Activated B cell treated with CpG ODN at 0.5 μM for 24 hours (primary cell): ENCODE measurements around the gene BEX4. TPM values are rescaled to one million over a fixed set of nuclear protein-coding genes. Genes with fewer than 3 reads are reported as not detected.
A peak's percentile ranks its signal among the peaks of the same experiment; 100 is the strongest.

ENCODE experiments used
- ATAC-seq: fragments of 200-7000 bp; cut with Tn5 transposase; one replicate; pipeline ENCODE4 v1.10.0; 2021; ENCODE audit warnings: low read depth, mild to moderate bottlenecking, moderate library complexity
- CTCF ChIA-PET: fragments of 350-600 bp; sonication (Branson Sonifier 250); formaldehyde crosslinking; loops from one replicate; lab custom pipeline; 2021; ENCODE audit warnings: antibody characterized with exemption; lab: Charles Lee
- POLR2A ChIA-PET: fragments of 350-600 bp; sonication (Branson Sonifier 250); formaldehyde crosslinking; loops from one replicate; lab custom pipeline; 2021; ENCODE audit warnings: antibody characterized with exemption; lab: Charles Lee
- DNase-seq: peaks from one replicate; pipeline ENCODE4 v3.0.0; 2022
- H3K27ac Mint-ChIP-seq: one replicate; pipeline ENCODE4 v1.8.0; 2020; ENCODE audit warnings: mixed read lengths
- H3K27me3 Mint-ChIP-seq: one replicate; pipeline ENCODE4 v1.8.0; 2021; ENCODE audit warnings: mixed read lengths
- H3K36me3 Mint-ChIP-seq: one replicate; pipeline ENCODE4 v1.8.0; 2021; ENCODE audit warnings: low read depth, mixed read lengths
- H3K4me1 Mint-ChIP-seq: one replicate; pipeline ENCODE4 v1.8.0; 2021; ENCODE audit warnings: mixed read lengths
- H3K4me3 Mint-ChIP-seq: one replicate; pipeline ENCODE4 v1.8.0; 2020; ENCODE audit warnings: mild to moderate bottlenecking, mixed read lengths
- H3K9me3 Mint-ChIP-seq: one replicate; pipeline ENCODE4 v1.8.0; 2020; ENCODE audit warnings: mixed read lengths
- intact Hi-C: fragments of 100-400 bp; cut with micrococcal nuclease; formaldehyde crosslinking; loops from one replicate; pipeline ENCODE4 v1.15.1; 2024
- total RNA-seq: library from RNA; stranded (reverse); gene quantifications from 2 replicates; pipeline ENCODE4 v1.2.3, GENCODE V29; 2022
- TF ChIP-seq, protein P1 (sequence below): fragments of 200-600 bp; IDR thresholded peaks from one replicate; pipeline ENCODE4 v1.8.0; 2022; ENCODE audit warnings: antibody characterized with exemption, mild to moderate bottlenecking

Gene BEX4
- total RNA-seq, 1 donor from 2014 or later: 12.1 TPM

DNA sequence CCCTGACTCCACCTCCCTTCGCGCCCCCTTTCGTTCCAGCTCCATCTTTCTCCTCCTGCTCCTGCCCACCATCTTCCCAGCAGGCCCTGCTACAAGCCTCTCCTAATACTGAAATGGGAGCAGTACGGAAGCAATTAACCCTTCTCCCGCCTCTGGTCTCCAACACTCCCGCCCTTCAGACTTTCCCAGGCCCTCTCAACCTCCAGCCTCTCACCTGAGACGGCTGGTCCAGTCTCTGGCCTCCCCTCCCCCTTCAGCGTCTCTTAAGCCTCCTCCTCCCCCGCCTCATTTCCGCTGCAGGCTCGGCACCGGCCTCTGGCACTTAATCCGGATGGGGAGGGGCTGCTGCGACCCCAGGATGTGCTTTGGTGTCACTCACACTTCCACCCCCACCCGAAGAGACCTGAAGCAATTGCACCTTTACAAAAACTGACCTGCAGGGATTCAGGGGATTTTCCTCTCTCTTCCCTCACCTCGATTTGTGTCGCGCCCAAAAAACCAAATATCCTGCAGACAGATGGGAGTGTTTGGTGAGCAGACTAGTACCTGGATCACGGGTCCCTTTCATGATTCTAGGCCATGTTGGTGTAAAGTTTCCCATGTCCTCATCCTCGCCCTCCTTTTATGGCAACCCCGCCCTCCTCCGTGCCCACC lies 39.4 kb downstream of the BEX4 start:
- peaks cover 12% of the 10 kb centered on the region for H3K4me1 Mint-ChIP-seq
- peak overlapping the region; percentile 84 for H3K27ac Mint-ChIP-seq
- peaks cover 8% of the 10 kb centered on the region for H3K36me3 Mint-ChIP-seq
- POLR2A ChIA-PET: interaction anchor here (1.4 kb wide), 1 partner anchor 1323 kb away, joined by 4 read pairs; no protein-coding TSS in a partner anchor
- H3K4me3 Mint-ChIP-seq: peak overlapping the region; percentile 95
- no peaks in the 10 kb centered on the region for H3K27me3 Mint-ChIP-seq
- no peaks in the 10 kb centered on the region for H3K9me3 Mint-ChIP-seq
- TF ChIP-seq, protein P1, sequence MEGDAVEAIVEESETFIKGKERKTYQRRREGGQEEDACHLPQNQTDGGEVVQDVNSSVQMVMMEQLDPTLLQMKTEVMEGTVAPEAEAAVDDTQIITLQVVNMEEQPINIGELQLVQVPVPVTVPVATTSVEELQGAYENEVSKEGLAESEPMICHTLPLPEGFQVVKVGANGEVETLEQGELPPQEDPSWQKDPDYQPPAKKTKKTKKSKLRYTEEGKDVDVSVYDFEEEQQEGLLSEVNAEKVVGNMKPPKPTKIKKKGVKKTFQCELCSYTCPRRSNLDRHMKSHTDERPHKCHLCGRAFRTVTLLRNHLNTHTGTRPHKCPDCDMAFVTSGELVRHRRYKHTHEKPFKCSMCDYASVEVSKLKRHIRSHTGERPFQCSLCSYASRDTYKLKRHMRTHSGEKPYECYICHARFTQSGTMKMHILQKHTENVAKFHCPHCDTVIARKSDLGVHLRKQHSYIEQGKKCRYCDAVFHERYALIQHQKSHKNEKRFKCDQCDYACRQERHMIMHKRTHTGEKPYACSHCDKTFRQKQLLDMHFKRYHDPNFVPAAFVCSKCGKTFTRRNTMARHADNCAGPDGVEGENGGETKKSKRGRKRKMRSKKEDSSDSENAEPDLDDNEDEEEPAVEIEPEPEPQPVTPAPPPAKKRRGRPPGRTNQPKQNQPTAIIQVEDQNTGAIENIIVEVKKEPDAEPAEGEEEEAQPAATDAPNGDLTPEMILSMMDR: no peak
- ATAC-seq (peak; percentile 56), DNase-seq (no peak)
- intact Hi-C loops: no loop called here
- CTCF ChIA-PET: interaction anchor here (1.0 to 1.3 kb wide), 2 partner anchors 43 kb away, joined by 4 read pairs; no protein-coding TSS in a partner anchor

DNA sequence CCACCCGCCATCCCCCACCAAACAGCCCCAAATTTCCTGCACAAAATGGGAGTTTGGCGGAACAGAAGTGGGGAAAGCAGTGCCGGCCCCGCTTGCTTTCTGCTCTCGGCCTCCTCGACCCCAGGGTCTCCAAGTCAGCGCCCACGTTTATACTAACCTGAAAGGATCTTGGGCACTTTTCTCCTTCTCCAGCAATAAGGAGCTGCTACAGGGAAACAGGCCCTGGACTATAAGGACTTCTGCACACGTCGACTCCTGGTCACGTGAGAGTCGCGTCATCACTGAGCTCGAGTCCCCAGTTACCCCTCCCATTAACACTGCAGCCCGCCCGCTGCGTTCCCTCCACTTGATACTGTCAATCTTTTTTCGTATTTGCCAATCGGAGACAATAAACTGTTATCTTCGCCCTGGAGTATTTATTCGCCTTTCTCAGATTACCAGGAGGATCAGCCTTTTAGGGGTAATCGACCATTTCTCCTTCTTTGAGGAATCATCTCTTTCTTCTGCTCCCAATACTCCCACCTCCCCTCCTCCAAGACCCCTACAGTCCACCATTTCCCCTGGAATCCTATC lies 40.1 kb downstream of the BEX4 start, which contains the start of gene TCEAL8:
TCEAL8 (minus strand) TSS at position 235 of the 573 bp plus-strand sequence. CDS start 1,176 bp downstream, outside the sequence.
- Mint-ChIP-seq H3K4me1 (peaks cover 12% of the 10 kb centered on the region), H3K36me3 (peaks cover 8% of the 10 kb centered on the region), H3K27me3 (no peaks in the 10 kb centered on the region), H3K9me3 (no peaks in the 10 kb centered on the region), H3K4me3 (peak within 1 kb of the TSS; percentile 95), H3K27ac (peak within 1 kb of the TSS; percentile 84)
- intact Hi-C loops: loop anchor here (5.0 kb wide), 1 partner anchor 57 kb away; the partner anchor contains the start of gene BEX2
- DNase-seq: peak; percentile 27
- ATAC-seq: peak; percentile 91
- ChIA-PET POLR2A (interaction anchor here (1.4 kb wide), 1 partner anchor 1324 kb away, joined by 4 read pairs; no protein-coding TSS in a partner anchor), CTCF (interaction anchor here (1.0 kb wide), 1 partner anchor 44 kb away, joined by 4 read pairs; no protein-coding TSS in a partner anchor)
- TF ChIP-seq, protein P1: no peak

DNA sequence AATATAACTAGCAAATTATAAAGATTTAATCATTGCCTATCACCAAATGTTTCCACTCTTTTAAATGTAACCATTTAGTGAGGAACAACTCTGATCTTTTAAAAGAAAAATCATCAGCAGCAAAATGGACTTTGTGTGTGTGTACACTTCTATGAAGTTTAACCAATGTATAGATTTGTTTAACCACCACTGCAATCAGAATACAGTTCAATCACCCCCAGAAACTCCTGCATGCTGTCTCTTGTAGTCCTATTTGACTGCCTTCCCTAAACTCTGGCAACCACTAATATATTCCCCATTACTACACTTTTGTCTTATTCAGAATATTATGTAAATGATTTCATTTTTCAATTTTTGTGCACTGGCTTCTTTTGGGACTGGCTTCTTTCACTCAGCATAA lies 41.7 kb downstream of the BEX4 start:
- H3K4me3 Mint-ChIP-seq: no peak overlapping the region
- peaks cover 8% of the 10 kb centered on the region for H3K36me3 Mint-ChIP-seq
- ATAC-seq: no peak
- H3K9me3 Mint-ChIP-seq: no peaks in the 10 kb centered on the region
- POLR2A ChIA-PET: no interaction called here
- intact Hi-C loops: loop anchor here (5.0 kb wide), 1 partner anchor 56 kb away; the partner anchor contains the start of gene BEX2
- CTCF ChIA-PET: no interaction called here
- H3K27me3 Mint-ChIP-seq: no peaks in the 10 kb centered on the region
- no peak overlapping the region for H3K27ac Mint-ChIP-seq
- no peak for DNase-seq
- H3K4me1 Mint-ChIP-seq: peaks cover 12% of the 10 kb centered on the region
- TF ChIP-seq, protein P1: no peak

DNA sequence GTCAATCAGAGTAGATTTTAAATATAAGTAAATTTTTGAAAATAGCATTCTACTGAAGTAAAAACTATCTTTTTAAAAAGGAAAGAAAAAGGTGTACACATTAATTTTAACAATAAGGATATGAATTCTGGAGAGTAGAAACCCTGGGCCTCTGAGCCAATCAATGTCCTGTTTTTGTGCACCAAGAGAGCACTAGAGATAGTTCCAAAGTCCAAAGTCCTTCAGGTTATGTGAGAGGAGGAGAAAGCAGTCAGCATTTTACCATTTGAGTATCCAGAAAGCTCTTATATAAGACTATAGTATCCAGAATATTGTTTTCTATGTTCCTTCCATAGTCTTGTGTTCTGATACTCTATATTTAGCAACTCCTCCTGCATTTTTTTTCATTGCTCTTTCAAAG lies 43.4 kb downstream of the BEX4 start:
- H3K4me3 Mint-ChIP-seq: no peak overlapping the region
- H3K36me3 Mint-ChIP-seq: peaks cover 7% of the 10 kb centered on the region
- intact Hi-C loops: loop anchor here (5.0 kb wide), 1 partner anchor 54 kb away; the partner anchor contains the start of gene BEX2
- peaks cover 3% of the 10 kb centered on the region for H3K9me3 Mint-ChIP-seq
- POLR2A ChIA-PET: no interaction called here
- TF ChIP-seq, protein P1: no peak
- CTCF ChIA-PET: no interaction called here
- no peak for ATAC-seq
- no peak for DNase-seq
- no peak overlapping the region for H3K27ac Mint-ChIP-seq
- peaks cover 4% of the 10 kb centered on the region for H3K27me3 Mint-ChIP-seq
- H3K4me1 Mint-ChIP-seq: peaks cover 12% of the 10 kb centered on the region

Other genes with a start within 250 kb of the BEX4 start
- 0.84 TPM in 1 of 2 replicates, not detected in the other for gene BEX1, start 150.9 kb upstream of the BEX4 start, total RNA-seq
- gene NXF3, start 122.0 kb upstream of the BEX4 start, total RNA-seq: not detected in 2 replicates
- gene TCEAL8, start 40.0 kb downstream of the BEX4 start, total RNA-seq: 14.6 and 16.3 TPM in 2 replicates
- gene TCEAL5, start 61.6 kb downstream of the BEX4 start, total RNA-seq: not detected in 2 replicates
- 12.3 and 13.1 TPM in 2 replicates for gene BEX2, start 95.9 kb downstream of the BEX4 start, total RNA-seq
- not detected in 2 replicates for gene TCEAL7, start 115.1 kb downstream of the BEX4 start, total RNA-seq
- gene TCEAL9, start 141.4 kb downstream of the BEX4 start, total RNA-seq: 0.35 and 0.88 TPM in 2 replicates
- 0.42 and 0.93 TPM in 2 replicates for gene BEX3, start 161.4 kb downstream of the BEX4 start, total RNA-seq